K562 (cell line): Measurements from ENCODE around the gene DBP. TPM values are rescaled to one million over a fixed set of nuclear protein-coding genes. Genes with fewer than 3 reads are reported as not detected.
A peak's percentile ranks its signal among the peaks of the same experiment; 100 is the strongest.

ENCODE experiments used
- ARID3B ChIP-seq: fragments of 250-450 bp; sonication (Bioruptor Pico); IDR thresholded peaks from 2 replicates; pipeline ENCODE4 v1.4.0; 2020; ENCODE audit warnings: borderline replicate concordance
- ATF2 ChIP-seq: sonication (generic); formaldehyde crosslinking; IDR thresholded peaks from 2 replicates; pipeline ENCODE4 v1.8.1; 2022; ENCODE audit warnings: missing genetic modification reagents
- DACH1 ChIP-seq: fragments of 450-650 bp; IDR thresholded peaks from 2 replicates; pipeline ENCODE4 v1.6.1; 2018; ENCODE audit not compliant: partially characterized antibody
- ELK1 ChIP-seq: sonication (generic); formaldehyde crosslinking; IDR thresholded peaks from 2 replicates; pipeline ENCODE4 v1.8.1; 2022; ENCODE audit warnings: missing genetic modification reagents
- ELK3 ChIP-seq: fragments of 450-650 bp; formaldehyde crosslinking; IDR thresholded peaks from 2 replicates; pipeline ENCODE4 v1.4.0; 2020; ENCODE audit warnings: mild to moderate bottlenecking
- HIVEP1 ChIP-seq: fragments of 250-450 bp; sonication (Bioruptor Pico); IDR thresholded peaks from 2 replicates; pipeline ENCODE4 v1.4.0; 2020; ENCODE audit warnings: mild to moderate bottlenecking
- KDM1A ChIP-seq, 2 experiments: fragments of 450-650 bp; IDR thresholded peaks; 2 replicates each; pipeline ENCODE4 v1.6.1; 2016; ENCODE audit warnings: mild to moderate bottlenecking in 2 of 2
- KLF6 ChIP-seq: fragments of 250-450 bp; sonication (Bioruptor Pico); IDR thresholded peaks from 2 replicates; pipeline ENCODE4 v1.4.0; 2020; ENCODE audit warnings: mild to moderate bottlenecking, moderate library complexity, borderline replicate concordance
- RBM15 ChIP-seq: fragments of 200-400 bp; formaldehyde crosslinking; IDR thresholded peaks from 2 replicates; pipeline ENCODE4 v1.6.1; 2018; ENCODE audit warnings: mild to moderate bottlenecking, low read length, moderate library complexity; ENCODE audit not compliant: insufficient read depth
- SMAD1 ChIP-seq: fragments of 150-350 bp; IDR thresholded peaks from 2 replicates; pipeline ENCODE4 v1.6.1; 2014; ENCODE audit warnings: low read length, low read depth; ENCODE audit not compliant: partially characterized antibody
- SREBF1 ChIP-seq: fragments of 150-350 bp; IDR thresholded peaks from 2 replicates; pipeline ENCODE4 v1.6.1; 2014; ENCODE audit warnings: antibody characterized with exemption, low read depth, low read length, borderline replicate concordance
- STAT6 ChIP-seq: sonication (generic); formaldehyde crosslinking; IDR thresholded peaks from 2 replicates; pipeline ENCODE4 v1.8.1; 2023; ENCODE audit warnings: mild to moderate bottlenecking, missing genetic modification reagents
- THRAP3 ChIP-seq: fragments of 450-650 bp; IDR thresholded peaks from 2 replicates; pipeline ENCODE4 v1.6.1; 2016; ENCODE audit warnings: mild to moderate bottlenecking, inconsistent platforms, borderline replicate concordance
- USF2 ChIP-seq: sonication (generic); formaldehyde crosslinking; IDR thresholded peaks from 2 replicates; pipeline ENCODE4 v1.5.0; 2020; ENCODE audit warnings: missing genetic modification reagents
- ZNF146 ChIP-seq: IDR thresholded peaks from one replicate; pipeline ENCODE4 v1.6.1; 2018; ENCODE audit warnings: missing compliant biosample characterization; ENCODE audit not compliant: unreplicated experiment
- ZNF324 ChIP-seq: fragments of 250-450 bp; sonication (Bioruptor Pico); IDR thresholded peaks from 2 replicates; pipeline ENCODE4 v1.4.0; 2020; ENCODE audit warnings: mild to moderate bottlenecking
- ZNF57 ChIP-seq: fragments of 450-650 bp; formaldehyde crosslinking; IDR thresholded peaks from 2 replicates; pipeline ENCODE4 v1.4.0; 2020; ENCODE audit warnings: mild to moderate bottlenecking, moderate library complexity
- ZNF586 ChIP-seq: fragments of 450-650 bp; formaldehyde crosslinking; conservative IDR thresholded peaks from 2 replicates; pipeline ENCODE4 v1.4.0; 2020; ENCODE audit warnings: mild to moderate bottlenecking, moderate library complexity
- ZNF707 ChIP-seq: fragments of 250-450 bp; sonication (Bioruptor Pico); conservative IDR thresholded peaks from 2 replicates; pipeline ENCODE4 v1.8.0; 2022; ENCODE audit warnings: inconsistent platforms, mild to moderate bottlenecking, moderate library complexity
- ZNF717 ChIP-seq: fragments of 250-450 bp; sonication (Bioruptor Pico); IDR thresholded peaks from 2 replicates; pipeline ENCODE4 v1.5.0; 2021
- polyA plus RNA-seq, 8 experiments: library from polyadenylated mRNA; depleted of rRNA in 4 of 8; stranded (reverse) in 5 of 8; unstranded in 3 of 8; fragments of >200 nt; fragmentation: Nextera tagmentation in 2 of 8; fragmentation: Illumina TruSeq in 1 of 8; extraction: Ambion mirVana in 2 of 8; extraction: Trizol in 1 of 8; gene quantifications; 2 replicates each; pipeline versions ENCODE4 v1.2.1 to v1.2.3, GENCODE V29; 2011 to 2014; ENCODE audit warnings: inconsistent platforms in 1 of 8, missing spikeins in 1 of 8
- total RNA-seq, 7 experiments: library from RNA; depleted of rRNA in 6 of 7; stranded (reverse); fragments of >200 nt in 6 of 7; fragmentation: Illumina TruSeq in 2 of 7; extraction: Trizol in 2 of 7; gene quantifications; 2 replicates each; pipeline versions ENCODE4 v1.2.1 to v1.2.3, GENCODE V29; 2011 to 2021; ENCODE audit warnings: low replicate concordance in 1 of 7

The DBP gene
- total and polyA plus RNA-seq, 9 of the 15 experiments (the other 6 are each of a cell fraction or from before 2014, with no cell fraction given), result 0.25 to 5.5 (median 1.8) TPM

- no peak for TF ChIP-seq USF2
- no peak for TF ChIP-seq ELK1
- no peak for TF ChIP-seq ZNF57 (CRISPR knock-in tag)
- no peak for TF ChIP-seq ZNF586 (CRISPR knock-in tag)
- peak; percentile 99 to 100 for TF ChIP-seq KDM1A (IDR thresholded peaks at IDR 0.05)
- TF ChIP-seq HIVEP1 (CRISPR knock-in tag), result no peak
- TF ChIP-seq ZNF324 (CRISPR knock-in tag), result no peak
- no peak for TF ChIP-seq RBM15
- TF ChIP-seq ARID3B (CRISPR knock-in tag), result no peak
- no peak for TF ChIP-seq ELK3
- TF ChIP-seq THRAP3, result peak; percentile 92
- no peak for TF ChIP-seq SMAD1
- TF ChIP-seq STAT6 (CRISPR knock-in tag), result no peak
- no peak for TF ChIP-seq ZNF707 (CRISPR knock-in tag)
- no peak for TF ChIP-seq SREBF1
- no peak for TF ChIP-seq ATF2 (CRISPR knock-in tag)
- no peak for TF ChIP-seq ZNF146 (CRISPR knock-in tag)
- no peak for TF ChIP-seq ZNF717 (CRISPR knock-in tag)
- TF ChIP-seq DACH1, result peak; percentile 89
- no peak for TF ChIP-seq KLF6 (CRISPR knock-in tag)
Observed at GRCh38 chr19:48588670-48589401, 48.3 kb downstream of the DBP start (continued).
